ENCODE measurements around the gene ATG4D. TPM values are rescaled to one million over a fixed set of nuclear protein-coding genes. Genes with fewer than 3 reads are reported as not detected.

ATG4D gene
- total RNA-seq, 2 experiments from 2014 or later: 29.6 to 46.8 TPM

DNA sequence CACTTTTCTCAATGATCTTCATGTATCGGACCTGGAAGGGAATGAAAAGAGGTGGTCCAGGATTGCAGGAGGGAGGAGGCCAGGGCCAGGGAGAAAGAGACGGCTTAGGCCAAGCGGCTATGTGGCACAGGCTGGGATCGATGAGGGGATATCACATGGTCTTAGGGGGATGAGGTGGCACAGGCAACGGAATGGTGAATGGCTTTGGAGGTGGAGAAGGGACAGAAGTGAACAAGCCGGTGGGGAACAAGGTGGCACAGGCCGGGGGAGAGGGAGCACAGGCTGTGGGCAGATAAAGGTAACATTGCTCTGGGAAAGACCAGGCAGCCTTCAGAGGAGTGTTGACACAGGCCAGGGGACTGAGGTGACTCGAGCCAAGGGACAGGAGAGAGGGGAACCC lies 30.8 kb downstream of the ATG4D start:
- no TSS peak for BruUV-seq (replicated peaks)
- no peak overlapping the region for H3K4me3 ChIP-seq (ENCODE audit: low read depth, low read length, poor library complexity, severe bottlenecking)
- intact Hi-C loops (cut with micrococcal nuclease; ENCODE audit: unreplicated experiment): no loop called here
- no peaks in the 10 kb centered on the region for H4K20me1 ChIP-seq (ENCODE audit: insufficient read depth, low read length)
- no peaks in the 10 kb centered on the region for H3K36me3 ChIP-seq (ENCODE audit: insufficient read depth, low read length)
- H3K4me1 ChIP-seq (ENCODE audit: insufficient read depth, low read length, poor library complexity, severe bottlenecking): peaks cover 16% of the 10 kb centered on the region
- H3K9me3 ChIP-seq (ENCODE audit: low read length): no peaks in the 10 kb centered on the region
- H3K79me2 ChIP-seq (ENCODE audit: insufficient read depth, low read depth, low read length): no peaks in the 10 kb centered on the region; the same call in 1 of the 2 replicates
- no peak for DNase-seq (ENCODE audit: low spot score)
- POLR2A ChIA-PET: no interaction called here
- CTCF ChIA-PET (ENCODE audit: unreplicated experiment): no interaction called here
- no peaks in the 10 kb centered on the region for H3K9me2 ChIP-seq (ENCODE audit: insufficient read depth, low read length)
- no peak overlapping the region for H2AFZ ChIP-seq (ENCODE audit: low read length)
- no peak for TF ChIP-seq EZH2phosphoT487 (IDR thresholded peaks at IDR 0.05; ENCODE audit: borderline replicate concordance, low read depth, low read length)
- TF ChIP-seq, protein P1, sequence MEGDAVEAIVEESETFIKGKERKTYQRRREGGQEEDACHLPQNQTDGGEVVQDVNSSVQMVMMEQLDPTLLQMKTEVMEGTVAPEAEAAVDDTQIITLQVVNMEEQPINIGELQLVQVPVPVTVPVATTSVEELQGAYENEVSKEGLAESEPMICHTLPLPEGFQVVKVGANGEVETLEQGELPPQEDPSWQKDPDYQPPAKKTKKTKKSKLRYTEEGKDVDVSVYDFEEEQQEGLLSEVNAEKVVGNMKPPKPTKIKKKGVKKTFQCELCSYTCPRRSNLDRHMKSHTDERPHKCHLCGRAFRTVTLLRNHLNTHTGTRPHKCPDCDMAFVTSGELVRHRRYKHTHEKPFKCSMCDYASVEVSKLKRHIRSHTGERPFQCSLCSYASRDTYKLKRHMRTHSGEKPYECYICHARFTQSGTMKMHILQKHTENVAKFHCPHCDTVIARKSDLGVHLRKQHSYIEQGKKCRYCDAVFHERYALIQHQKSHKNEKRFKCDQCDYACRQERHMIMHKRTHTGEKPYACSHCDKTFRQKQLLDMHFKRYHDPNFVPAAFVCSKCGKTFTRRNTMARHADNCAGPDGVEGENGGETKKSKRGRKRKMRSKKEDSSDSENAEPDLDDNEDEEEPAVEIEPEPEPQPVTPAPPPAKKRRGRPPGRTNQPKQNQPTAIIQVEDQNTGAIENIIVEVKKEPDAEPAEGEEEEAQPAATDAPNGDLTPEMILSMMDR (conservative IDR thresholded peaks at IDR 0.05; ENCODE audit: low read length): no peak
- no peak overlapping the region for H3K27ac ChIP-seq (ENCODE audit: low read depth, low read length, poor library complexity, severe bottlenecking)
- no peak overlapping the region for H3K4me2 ChIP-seq (ENCODE audit: low read length)

DNA sequence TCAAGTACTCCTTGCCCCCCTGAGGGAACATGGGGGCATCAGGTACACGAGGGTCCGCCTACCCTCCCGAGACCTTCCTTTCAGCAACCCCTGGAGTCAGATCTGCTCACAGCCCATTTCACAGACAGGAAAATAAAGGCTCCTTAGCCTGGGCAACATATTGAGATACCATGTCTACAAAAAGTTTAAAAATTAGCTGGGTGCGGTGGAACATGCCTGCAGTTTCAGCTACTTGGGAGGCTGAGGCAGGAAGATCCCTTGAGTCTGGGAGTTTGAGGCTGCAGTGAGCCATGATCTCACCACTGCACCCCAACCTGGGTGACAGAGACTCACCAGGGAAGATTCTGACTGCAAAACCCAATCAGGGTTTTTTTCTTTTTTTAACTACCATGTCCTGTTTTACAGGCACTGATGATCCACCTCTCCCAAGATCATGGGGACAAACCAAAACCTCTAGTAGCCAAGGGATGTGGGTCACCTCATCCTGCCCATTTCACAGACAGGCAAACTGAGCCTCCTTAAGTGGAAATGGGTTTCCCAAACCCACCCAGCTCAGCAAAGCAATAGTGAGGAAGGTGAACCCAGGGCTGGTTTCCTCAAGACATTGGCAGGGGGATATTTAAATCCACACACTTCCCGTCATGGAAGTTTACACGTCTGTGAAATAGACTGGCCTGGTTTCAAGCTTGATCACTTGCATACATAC lies 31.5 kb downstream of the ATG4D start:
- BruUV-seq (replicated peaks): no TSS peak
- no peak overlapping the region for H3K4me2 ChIP-seq (ENCODE audit: low read length)

DNA sequence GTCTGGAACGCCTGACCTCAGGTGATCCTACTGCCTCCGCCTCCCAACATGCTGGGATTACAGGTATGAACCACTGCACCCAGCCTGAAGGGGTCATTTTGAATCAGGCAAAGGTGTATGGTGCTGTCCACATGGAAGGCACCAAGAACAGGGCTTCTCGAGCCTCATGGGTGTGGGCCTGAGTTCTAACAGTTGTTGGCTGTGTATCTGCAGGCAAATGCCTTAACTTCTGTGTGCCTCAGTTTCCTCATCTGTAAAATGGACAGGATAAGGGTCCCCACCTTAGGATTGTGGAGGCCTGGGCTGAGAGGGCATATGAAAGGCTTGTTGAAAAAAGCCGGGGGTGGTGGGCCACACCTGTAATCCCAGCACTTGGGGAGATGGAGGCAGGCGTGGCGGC lies 34.2 kb downstream of the ATG4D start:
- H3K4me2 ChIP-seq (ENCODE audit: low read length): no peak overlapping the region
- intact Hi-C loops (cut with micrococcal nuclease; ENCODE audit: unreplicated experiment): no loop called here
- POLR2A ChIA-PET: no interaction called here

More for the DNA sequence above, 31.5 kb downstream of the ATG4D start:
- Histone ChIP-seq H3K9me3 (ENCODE audit: low read length) (no peaks in the 10 kb centered on the region), H3K27ac (ENCODE audit: low read depth, low read length, poor library complexity, severe bottlenecking) (no peak overlapping the region), H3K9me2 (ENCODE audit: insufficient read depth, low read length) (no peaks in the 10 kb centered on the region), H4K20me1 (ENCODE audit: insufficient read depth, low read length) (no peaks in the 10 kb centered on the region), H3K79me2 (ENCODE audit: insufficient read depth, low read depth, low read length) (no peaks in the 10 kb centered on the region; the same call in 1 of the 2 replicates), H3K4me3 (ENCODE audit: low read depth, low read length, poor library complexity, severe bottlenecking) (no peak overlapping the region), H3K36me3 (ENCODE audit: insufficient read depth, low read length) (no peaks in the 10 kb centered on the region), H3K4me1 (ENCODE audit: insufficient read depth, low read length, poor library complexity, severe bottlenecking) (peaks cover 9% of the 10 kb centered on the region), H2AFZ (ENCODE audit: low read length) (no peak overlapping the region)
- intact Hi-C loops (cut with micrococcal nuclease; ENCODE audit: unreplicated experiment): no loop called here
- POLR2A ChIA-PET: no interaction called here
- no peak for TF ChIP-seq EZH2phosphoT487 (IDR thresholded peaks at IDR 0.05; ENCODE audit: borderline replicate concordance, low read depth, low read length)
- TF ChIP-seq, protein P1 (conservative IDR thresholded peaks at IDR 0.05; ENCODE audit: low read length): no peak
- DNase-seq (ENCODE audit: low spot score): no peak
- CTCF ChIA-PET (ENCODE audit: unreplicated experiment): no interaction called here

More for the DNA sequence above, 34.2 kb downstream of the ATG4D start:
- Histone ChIP-seq H3K27ac (ENCODE audit: low read depth, low read length, poor library complexity, severe bottlenecking) (no peak overlapping the region), H3K9me2 (ENCODE audit: insufficient read depth, low read length) (no peaks in the 10 kb centered on the region), H3K9me3 (ENCODE audit: low read length) (no peaks in the 10 kb centered on the region), H3K79me2 (ENCODE audit: insufficient read depth, low read depth, low read length) (no peaks in the 10 kb centered on the region), H3K36me3 (ENCODE audit: insufficient read depth, low read length) (no peaks in the 10 kb centered on the region), H3K4me3 (ENCODE audit: low read depth, low read length, poor library complexity, severe bottlenecking) (no peak overlapping the region), H2AFZ (ENCODE audit: low read length) (no peak overlapping the region), H3K4me1 (ENCODE audit: insufficient read depth, low read length, poor library complexity, severe bottlenecking) (peaks cover 19% of the 10 kb centered on the region), H4K20me1 (ENCODE audit: insufficient read depth, low read length) (no peaks in the 10 kb centered on the region)
- DNase-seq (ENCODE audit: low spot score): no peak
- TF ChIP-seq, protein P1 (conservative IDR thresholded peaks at IDR 0.05; ENCODE audit: low read length): no peak
- TF ChIP-seq EZH2phosphoT487 (IDR thresholded peaks at IDR 0.05; ENCODE audit: borderline replicate concordance, low read depth, low read length): no peak
- CTCF ChIA-PET (ENCODE audit: unreplicated experiment): no interaction called here
- BruUV-seq (replicated peaks): no TSS peak

All from OCI-LY7 (cell line).